IgD-negative memory B cell (primary cell): ENCODE measurements around the gene SPECC1. TPM values are rescaled to one million over a fixed set of nuclear protein-coding genes. Genes with fewer than 3 reads are reported as not detected.
"Not testable (repeated sequence)": the region's sequence is repeated elsewhere in the genome, so short reads cannot be mapped to it uniquely, and the experiment has no call there.

Experiments used
- H3K27ac Mint-ChIP-seq, 3 donors: one replicate each; pipeline ENCODE4 v1.8.0; 2020 to 2022; ENCODE audit warnings: mild to moderate bottlenecking in 3 of 3, mixed read lengths in 3 of 3, moderate library complexity in 1 of 3
- H3K27me3 Mint-ChIP-seq: one replicate; pipeline ENCODE4 v1.8.0; 2021; ENCODE audit warnings: mixed read lengths
- H3K36me3 Mint-ChIP-seq: one replicate; pipeline ENCODE4 v1.8.0; 2020; ENCODE audit warnings: mild to moderate bottlenecking, mixed read lengths
- H3K4me1 Mint-ChIP-seq, 3 donors: one replicate each; pipeline ENCODE4 v1.8.0; 2020 to 2022; ENCODE audit warnings: mixed read lengths in 3 of 3, mild to moderate bottlenecking in 1 of 3
- H3K4me3 Mint-ChIP-seq, 4 donors: one replicate each; pipeline ENCODE4 v1.8.0; 2020 to 2022; ENCODE audit warnings: mild to moderate bottlenecking in 4 of 4, mixed read lengths in 4 of 4, moderate library complexity in 3 of 4
- H3K9me3 Mint-ChIP-seq, 3 donors: one replicate each; pipeline ENCODE4 v1.8.0; 2020 to 2021; ENCODE audit warnings: mixed read lengths in 3 of 3, mild to moderate bottlenecking in 1 of 3
- polyA plus RNA-seq: library from polyadenylated mRNA; unstranded; fragments of 300-500 nt; fragmentation: Illumina TruSeq; gene quantifications from one replicate; pipeline ENCODE4 v1.2.3, GENCODE V29; 2021

SPECC1 gene
- polyA plus RNA-seq, 1 donor from 2014 or later, result 4.1 TPM

GRCh38 chr17:20073055-20073979 lies 64.2 kb downstream of the SPECC1 start:
- H3K4me1 Mint-ChIP-seq, result peaks cover 8 to 21% (median 11%) of the 10 kb centered on the region in 3 donors
- H3K4me3 Mint-ChIP-seq, result peak overlapping the region; percentile 25 to 87 (median 64)
- peaks cover 7% of the 10 kb centered on the region for H3K27me3 Mint-ChIP-seq
- H3K36me3 Mint-ChIP-seq, result peaks cover 1% of the 10 kb centered on the region
- H3K9me3 Mint-ChIP-seq, result no peaks in the 10 kb centered on the region
- H3K27ac Mint-ChIP-seq, result no peak overlapping the region

GRCh38 chr17:20074001-20074400 lies 64.8 kb downstream of the SPECC1 start:
- Mint-ChIP-seq H3K27ac (no peak overlapping the region), H3K4me1 (peaks cover 8 to 21% (median 11%) of the 10 kb centered on the region in 3 donors)

DNA sequence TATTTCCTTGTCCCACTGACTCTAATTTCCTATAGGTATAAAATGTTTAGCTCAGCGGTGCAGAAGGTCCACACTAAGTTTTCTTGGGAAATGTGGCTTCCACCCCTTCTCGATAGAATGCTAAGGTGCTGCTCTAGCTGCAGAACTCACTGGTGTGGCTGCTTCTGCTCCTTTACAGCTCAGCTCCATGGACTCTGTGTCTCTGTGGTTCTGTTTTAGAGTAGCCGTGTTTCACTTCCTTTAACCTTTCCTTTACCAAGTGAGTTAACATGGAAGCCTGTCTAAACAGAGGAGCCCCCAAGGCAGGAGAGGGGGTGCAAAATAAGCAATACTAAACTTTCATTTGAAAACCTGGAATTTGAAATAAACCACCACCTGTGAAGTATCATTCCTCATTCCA lies 65.3 kb downstream of the SPECC1 start:
- H3K27me3 Mint-ChIP-seq, result peaks cover 7% of the 10 kb centered on the region
- H3K27ac Mint-ChIP-seq, result no peak overlapping the region
- H3K36me3 Mint-ChIP-seq, result no peaks in the 10 kb centered on the region
- peaks cover 8 to 21% (median 11%) of the 10 kb centered on the region in 3 donors for H3K4me1 Mint-ChIP-seq
- H3K4me3 Mint-ChIP-seq, result no peak overlapping the region
- H3K9me3 Mint-ChIP-seq, result no peaks in the 10 kb centered on the region

More at GRCh38 chr17:20074001-20074400, 64.8 kb downstream of the SPECC1 start:
- Mint-ChIP-seq H3K27me3 (peaks cover 7% of the 10 kb centered on the region), H3K4me3 (peak overlapping the region in 3 of 4 donors; percentile 3 to 67 (median 60)), H3K36me3 (peaks cover 1% of the 10 kb centered on the region), H3K9me3 (no peaks in the 10 kb centered on the region)

GRCh38 chr17:20076137-20076536 lies 67.0 kb downstream of the SPECC1 start:
- not testable (repeated sequence) for H3K9me3 Mint-ChIP-seq, H3K36me3 Mint-ChIP-seq, H3K27ac Mint-ChIP-seq, H3K4me3 Mint-ChIP-seq
- H3K4me1 Mint-ChIP-seq, result peaks cover 8 to 21% (median 11%) of the 10 kb centered on the region in 3 donors
- peaks cover 12% of the 10 kb centered on the region for H3K27me3 Mint-ChIP-seq

GRCh38 chr17:20077978-20078685 lies 69.0 kb downstream of the SPECC1 start:
- H3K27ac Mint-ChIP-seq, result no peak overlapping the region
- no peaks in the 10 kb centered on the region for H3K36me3 Mint-ChIP-seq
- H3K27me3 Mint-ChIP-seq, result peaks cover 10% of the 10 kb centered on the region
- H3K4me1 Mint-ChIP-seq, result peaks cover 7 to 20% (median 9%) of the 10 kb centered on the region in 3 donors
- no peak overlapping the region for H3K4me3 Mint-ChIP-seq
- no peaks in the 10 kb centered on the region for H3K9me3 Mint-ChIP-seq

DNA sequence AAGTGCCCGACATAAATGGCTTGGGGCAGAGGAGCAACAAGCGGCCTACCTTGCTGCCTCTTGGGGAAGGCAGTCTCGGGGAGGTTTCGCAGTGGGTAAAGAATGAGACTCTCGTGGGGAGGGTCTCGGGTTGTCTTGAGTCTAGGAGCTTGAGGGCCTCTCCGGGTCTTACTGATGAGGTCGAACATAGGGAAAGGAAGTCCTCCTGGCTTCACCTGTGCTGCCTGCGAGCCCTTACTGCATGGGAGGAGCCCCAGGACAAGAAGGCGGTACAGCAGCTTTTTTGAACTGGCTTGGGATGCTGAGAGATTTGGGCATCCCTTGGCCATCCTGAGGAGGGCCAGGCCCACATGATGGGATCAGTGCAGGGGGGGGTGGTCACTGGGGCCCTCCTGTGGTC lies 71.4 kb downstream of the SPECC1 start:
- peaks cover 0 to 5% (median 0%) of the 10 kb centered on the region in 3 donors for H3K4me1 Mint-ChIP-seq
- H3K27ac Mint-ChIP-seq, result peak overlapping the region in 1 of 3 donors; percentile 65
- peaks cover 8% of the 10 kb centered on the region for H3K27me3 Mint-ChIP-seq
- no peak overlapping the region for H3K4me3 Mint-ChIP-seq
- no peaks in the 10 kb centered on the region for H3K36me3 Mint-ChIP-seq
- no peaks in the 10 kb centered on the region for H3K9me3 Mint-ChIP-seq

- Mint-ChIP-seq H3K27ac (no peak overlapping the region), H3K36me3 (no peaks in the 10 kb centered on the region), H3K4me3 (no peak overlapping the region), H3K27me3 (peaks cover 8% of the 10 kb centered on the region), H3K9me3 (no peaks in the 10 kb centered on the region), H3K4me1 (peaks cover 0 to under 1% (median 0%) of the 10 kb centered on the region in 3 donors)
Measured at GRCh38 chr17:20083156-20083859, 74.1 kb downstream of the SPECC1 start.

DNA sequence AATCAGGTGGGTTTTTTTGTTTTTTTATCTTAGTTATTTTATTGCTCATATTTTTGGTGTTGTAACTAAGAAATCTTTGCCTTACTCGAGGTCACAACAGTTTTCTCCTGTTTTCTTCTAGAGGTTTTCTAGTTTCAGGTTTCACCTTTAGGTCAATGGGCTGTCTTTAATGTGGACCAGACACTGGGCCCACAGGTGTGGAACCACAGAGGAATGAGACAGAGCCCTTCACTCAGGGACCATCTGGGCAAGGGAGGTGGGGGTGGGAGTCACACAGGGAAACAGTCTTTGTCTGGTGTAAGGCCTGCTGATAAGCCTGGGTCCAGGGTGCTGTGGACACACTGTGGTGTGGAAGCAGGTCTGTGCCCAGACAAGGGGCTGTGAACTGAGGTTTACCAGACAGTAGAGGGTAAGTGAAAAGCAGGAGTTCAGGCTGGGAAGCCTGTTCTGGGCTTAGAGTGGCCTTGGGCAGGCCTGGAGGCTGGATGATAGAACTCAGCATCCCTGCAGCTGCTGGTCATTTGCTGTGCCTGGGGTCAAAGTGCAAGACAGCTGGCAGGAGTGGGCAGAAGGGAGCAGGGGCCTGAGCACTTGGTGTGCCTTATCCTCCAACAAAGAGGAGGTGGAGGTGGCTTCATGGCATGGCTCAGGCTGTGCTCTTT lies 75.6 kb downstream of the SPECC1 start:
- H3K27me3 Mint-ChIP-seq, result peaks cover 8% of the 10 kb centered on the region
- no peaks in the 10 kb centered on the region for H3K9me3 Mint-ChIP-seq
- H3K36me3 Mint-ChIP-seq, result no peaks in the 10 kb centered on the region
- H3K4me1 Mint-ChIP-seq, result no peaks in the 10 kb centered on the region
- no peak overlapping the region for H3K4me3 Mint-ChIP-seq
- no peak overlapping the region for H3K27ac Mint-ChIP-seq

GRCh38 chr17:20085283-20085845 lies 76.2 kb downstream of the SPECC1 start:
- Mint-ChIP-seq H3K27me3 (peaks cover 5% of the 10 kb centered on the region), H3K4me1 (no peaks in the 10 kb centered on the region), H3K36me3 (no peaks in the 10 kb centered on the region), H3K9me3 (no peaks in the 10 kb centered on the region), H3K4me3 (no peak overlapping the region), H3K27ac (no peak overlapping the region)

DNA sequence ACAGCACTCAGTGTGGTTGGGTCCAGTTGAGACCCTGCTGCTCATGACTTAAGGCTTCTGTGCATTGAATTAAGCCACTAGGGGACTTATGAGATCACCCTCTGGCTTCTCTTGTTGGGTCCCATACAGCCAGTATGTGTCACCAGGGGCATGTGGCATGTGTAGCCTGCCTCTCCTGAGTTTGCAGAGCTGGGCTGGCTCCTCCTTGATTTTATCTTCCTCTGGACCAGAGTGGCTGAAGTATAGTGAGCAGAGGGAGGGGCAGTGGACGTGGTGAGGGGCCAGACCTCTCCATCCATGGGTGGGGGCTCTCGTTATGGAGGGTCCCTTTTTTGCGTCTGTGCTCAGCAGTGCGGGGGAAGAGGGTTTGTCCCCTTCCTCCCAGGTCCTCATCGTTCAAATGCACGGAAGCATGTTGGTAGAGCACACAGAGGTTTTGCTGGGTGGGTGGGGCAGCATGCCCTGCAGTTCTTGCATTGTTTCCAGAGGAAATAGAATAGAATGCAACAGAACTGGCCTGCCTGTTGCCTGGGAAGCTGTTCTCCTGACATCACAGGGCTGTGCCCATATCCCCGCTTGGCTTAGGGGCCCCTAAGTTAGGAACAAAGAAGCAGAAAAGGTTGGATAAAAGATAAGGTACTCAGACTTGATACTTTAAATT lies 77.4 kb downstream of the SPECC1 start:
- Mint-ChIP-seq H3K9me3 (no peaks in the 10 kb centered on the region), H3K27ac (no peak overlapping the region), H3K4me3 (no peak overlapping the region), H3K36me3 (no peaks in the 10 kb centered on the region), H3K4me1 (peaks cover 0 to under 1% (median 0%) of the 10 kb centered on the region in 3 donors), H3K27me3 (peaks cover 3% of the 10 kb centered on the region)

GRCh38 chr17:20087538-20088250 lies 78.5 kb downstream of the SPECC1 start:
- Mint-ChIP-seq H3K4me3 (no peak overlapping the region), H3K36me3 (no peaks in the 10 kb centered on the region), H3K9me3 (no peaks in the 10 kb centered on the region), H3K4me1 (peaks cover 0 to 1% (median 0%) of the 10 kb centered on the region in 3 donors), H3K27me3 (peaks cover 3% of the 10 kb centered on the region), H3K27ac (no peak overlapping the region)

- peaks cover 9% of the 10 kb centered on the region for H3K27me3 Mint-ChIP-seq
- H3K9me3 Mint-ChIP-seq, result no peaks in the 10 kb centered on the region
- peaks cover 0 to 3% (median 0%) of the 10 kb centered on the region in 3 donors for H3K4me1 Mint-ChIP-seq
- H3K27ac Mint-ChIP-seq, result peak overlapping the region in 1 of 3 donors; percentile 62
- peaks cover 2% of the 10 kb centered on the region for H3K36me3 Mint-ChIP-seq
- no peak overlapping the region for H3K4me3 Mint-ChIP-seq
Measured at GRCh38 chr17:20089756-20090547, 80.8 kb downstream of the SPECC1 start.
